ENCODE data around the gene SNX7.
A peak's percentile ranks its signal among the peaks of the same experiment; 100 is the strongest.

DNA sequence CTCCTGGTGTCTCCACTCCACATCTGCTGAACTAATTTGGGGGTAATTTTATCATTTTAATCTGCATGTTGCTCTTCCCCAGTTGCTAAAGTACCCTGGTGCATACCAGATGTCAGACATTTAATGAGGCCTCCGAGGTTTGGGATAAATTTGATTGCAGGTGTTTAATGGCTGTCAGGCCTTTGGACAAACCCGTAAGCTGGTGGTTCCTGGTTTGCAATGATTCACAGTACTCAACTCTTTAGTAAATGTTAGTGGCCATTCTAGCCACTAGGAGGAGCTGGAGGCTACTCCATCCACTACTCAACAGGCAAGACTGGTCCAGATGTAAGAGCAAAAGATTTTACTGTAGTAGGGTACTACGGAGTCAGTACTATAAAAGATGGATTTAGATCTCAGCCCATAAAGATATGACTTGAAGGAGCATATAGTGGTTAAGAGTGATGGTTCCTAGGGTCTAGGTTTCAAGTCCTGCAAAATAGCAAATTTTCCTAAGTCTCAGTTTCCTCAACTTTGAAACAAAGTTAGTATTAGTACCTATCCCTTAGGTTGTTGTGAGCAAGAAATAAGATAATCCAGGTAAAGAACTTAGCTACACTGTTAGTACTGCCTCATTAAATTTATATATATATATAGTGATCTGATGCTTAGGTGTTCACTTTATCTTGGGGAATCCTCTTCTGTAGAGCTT lies 132.8 kb downstream of the SNX7 start:
- TF ChIP-seq, protein P1, sequence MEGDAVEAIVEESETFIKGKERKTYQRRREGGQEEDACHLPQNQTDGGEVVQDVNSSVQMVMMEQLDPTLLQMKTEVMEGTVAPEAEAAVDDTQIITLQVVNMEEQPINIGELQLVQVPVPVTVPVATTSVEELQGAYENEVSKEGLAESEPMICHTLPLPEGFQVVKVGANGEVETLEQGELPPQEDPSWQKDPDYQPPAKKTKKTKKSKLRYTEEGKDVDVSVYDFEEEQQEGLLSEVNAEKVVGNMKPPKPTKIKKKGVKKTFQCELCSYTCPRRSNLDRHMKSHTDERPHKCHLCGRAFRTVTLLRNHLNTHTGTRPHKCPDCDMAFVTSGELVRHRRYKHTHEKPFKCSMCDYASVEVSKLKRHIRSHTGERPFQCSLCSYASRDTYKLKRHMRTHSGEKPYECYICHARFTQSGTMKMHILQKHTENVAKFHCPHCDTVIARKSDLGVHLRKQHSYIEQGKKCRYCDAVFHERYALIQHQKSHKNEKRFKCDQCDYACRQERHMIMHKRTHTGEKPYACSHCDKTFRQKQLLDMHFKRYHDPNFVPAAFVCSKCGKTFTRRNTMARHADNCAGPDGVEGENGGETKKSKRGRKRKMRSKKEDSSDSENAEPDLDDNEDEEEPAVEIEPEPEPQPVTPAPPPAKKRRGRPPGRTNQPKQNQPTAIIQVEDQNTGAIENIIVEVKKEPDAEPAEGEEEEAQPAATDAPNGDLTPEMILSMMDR (conservative IDR thresholded peaks at IDR 0.05 in 1 of 2, IDR thresholded peaks at IDR 0.05 in 1 of 2; ENCODE audit: low read depth in 1 of 2, low read length in 2 of 2), result peak; percentile 86 to 88
- no peak for TF ChIP-seq EZH2 (IDR thresholded peaks at IDR 0.05; ENCODE audit: low read length, missing control alignments)
